ENCODE measurements around the gene GNAL.
"Not testable (repeated sequence)": the region's sequence is repeated elsewhere in the genome, so short reads cannot be mapped to it uniquely, and the experiment has no call there.

GNAL gene

DNA sequence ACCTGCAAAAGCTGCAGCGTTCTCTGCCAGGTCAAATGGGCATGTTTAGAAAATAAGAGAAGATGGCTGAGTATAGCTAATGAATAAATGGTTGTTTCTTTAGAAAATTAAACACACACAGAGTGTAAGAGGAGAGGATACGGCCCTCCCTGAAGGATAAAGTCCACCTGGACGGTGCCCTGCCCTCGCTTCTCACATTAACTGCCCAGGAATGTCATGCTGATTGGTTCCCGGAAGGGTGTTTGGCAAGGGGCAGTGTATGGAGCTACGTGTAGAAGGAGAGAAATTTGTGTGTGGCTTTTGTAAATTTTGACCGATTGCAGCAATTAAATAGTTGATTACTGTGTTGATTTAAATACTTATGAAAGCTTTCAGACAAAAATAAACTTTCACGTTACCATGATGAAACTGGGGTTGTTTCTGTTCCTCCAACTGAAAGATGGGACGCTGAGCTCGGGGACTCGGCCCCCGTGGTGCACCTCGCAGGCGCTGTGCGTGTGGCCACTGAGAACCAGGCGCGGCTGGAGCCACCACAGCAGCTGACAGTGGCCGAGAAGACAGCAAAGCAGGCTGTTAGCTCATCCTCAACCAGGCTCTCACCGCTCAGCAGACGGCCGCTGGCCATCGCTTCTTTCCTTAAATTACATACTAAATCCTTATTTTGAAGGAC is 196.3 kb downstream of the GNAL start:
- no peak for DNase-seq

DNA sequence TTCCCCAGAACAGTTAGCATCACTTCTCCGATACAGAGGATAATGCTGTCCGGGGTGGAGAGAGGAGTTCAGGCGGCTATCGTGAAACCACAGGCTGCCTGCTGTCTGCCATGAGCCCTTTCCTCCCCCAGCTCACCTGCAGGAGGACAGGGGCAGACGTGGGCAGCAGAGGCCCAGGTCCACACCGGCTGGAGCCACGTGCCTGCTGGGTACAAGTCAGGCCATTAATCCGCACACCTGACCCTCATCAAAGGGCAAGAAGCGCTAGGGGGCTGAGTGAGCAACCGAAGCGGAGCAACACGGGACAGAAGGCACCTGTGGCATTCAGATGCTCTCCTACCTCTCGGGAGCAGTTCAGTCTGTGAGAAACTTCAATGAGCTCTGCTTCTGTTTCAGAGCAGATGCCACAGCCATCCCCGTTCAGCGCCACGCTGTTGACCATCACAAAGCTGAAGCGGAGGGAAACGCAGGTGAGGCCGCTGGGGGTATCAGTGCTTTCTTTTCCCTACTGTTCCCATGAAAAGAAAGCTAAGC is 197.6 kb downstream of the GNAL start:
- no peak for DNase-seq

DNA sequence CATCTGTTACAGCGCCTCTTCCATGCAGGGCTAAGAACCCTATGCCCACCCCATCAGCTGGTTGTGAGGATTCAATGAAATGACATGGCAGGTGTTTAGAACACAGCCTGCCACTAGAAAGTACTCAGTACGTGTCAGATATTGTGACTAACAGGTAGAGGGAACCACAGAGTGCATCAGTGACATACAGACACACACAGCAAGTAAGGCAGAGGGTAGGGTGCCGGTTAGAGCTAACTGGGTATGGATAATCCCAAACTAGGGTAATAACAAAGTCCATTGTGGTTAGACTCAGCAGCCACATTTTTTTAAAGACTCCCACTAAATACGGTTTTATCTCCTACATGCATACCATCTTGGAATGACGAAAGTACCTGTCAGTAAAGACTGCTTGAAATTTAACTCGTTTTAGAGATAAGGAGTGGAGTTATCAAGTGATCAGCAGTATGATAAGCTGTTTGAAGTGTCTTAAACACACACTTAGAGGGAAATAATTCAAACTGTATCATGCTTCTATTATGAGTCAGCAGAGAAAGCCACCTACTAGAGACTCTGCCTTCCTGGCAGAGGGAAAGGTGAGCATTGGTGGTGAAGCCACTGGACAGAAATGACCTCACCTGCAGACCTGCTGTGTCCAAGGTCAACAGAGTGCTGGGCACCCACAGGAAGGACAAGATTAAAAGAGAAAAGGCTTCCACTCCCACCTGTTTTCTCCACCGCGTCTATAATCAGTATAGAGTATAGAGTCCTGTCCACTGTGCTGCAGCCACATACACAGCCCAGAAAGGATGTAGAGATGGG is 198.5 kb downstream of the GNAL start:
- DNase-seq = no peak

DNA sequence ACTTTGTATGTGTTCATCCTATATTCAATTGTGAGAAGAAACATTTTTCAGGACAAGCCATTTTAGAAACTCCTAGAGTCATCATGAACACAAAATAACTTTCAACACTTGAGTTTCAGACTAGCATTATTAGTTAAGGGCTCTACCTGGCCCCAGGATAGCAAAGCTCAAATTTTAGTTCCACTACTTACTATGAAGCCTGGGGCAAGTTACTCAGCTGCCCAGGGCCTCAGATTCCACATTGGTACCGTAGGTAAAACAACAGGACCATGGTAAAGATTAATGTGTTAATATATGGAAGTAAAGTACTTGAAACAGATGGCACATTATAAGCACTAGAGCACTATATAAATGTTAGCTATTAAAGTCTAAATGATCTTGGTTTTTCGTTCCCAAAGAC is 199.7 kb downstream of the GNAL start:
- no peak for DNase-seq

DNA sequence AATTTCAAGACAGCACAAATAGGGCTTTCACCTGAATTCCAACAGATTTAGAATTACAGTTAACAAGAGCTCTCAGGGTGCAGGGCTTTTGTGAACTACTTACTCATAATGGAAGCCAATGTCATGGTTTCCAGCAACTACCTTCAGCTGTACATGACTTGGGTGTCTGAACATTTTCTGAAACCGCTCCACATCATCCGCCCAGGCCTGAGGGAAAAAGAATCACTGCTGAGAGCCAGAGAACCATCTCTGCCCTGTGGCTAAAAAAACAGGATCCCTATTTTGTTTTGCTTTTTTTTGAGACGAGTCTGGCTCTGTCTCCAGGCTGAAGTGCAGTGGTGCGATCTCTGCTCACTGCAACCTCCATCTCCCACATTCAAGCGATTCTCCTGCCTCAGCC is 200.2 kb downstream of the GNAL start:
- no peak for DNase-seq

DNA sequence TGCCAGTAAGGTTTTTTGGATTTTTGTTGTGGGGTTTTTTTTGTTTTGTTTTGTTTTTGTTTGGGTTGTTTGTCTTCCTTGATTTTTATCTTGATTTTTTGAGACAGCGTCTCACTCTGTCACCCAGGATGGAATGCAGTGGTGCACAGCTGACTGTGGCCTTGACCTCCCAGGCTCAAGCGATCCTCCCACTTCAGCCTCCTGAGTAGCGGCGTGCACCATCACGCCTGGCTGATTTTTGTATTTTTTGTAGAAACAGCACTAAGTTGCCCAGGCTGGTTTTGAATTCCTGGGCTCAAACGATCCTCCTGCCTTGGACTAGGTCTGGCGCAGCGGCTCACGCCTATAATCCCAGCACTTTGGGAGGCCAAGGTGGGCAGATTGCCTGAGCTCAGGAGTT is 202.7 kb downstream of the GNAL start:
- no peak for DNase-seq

DNA sequence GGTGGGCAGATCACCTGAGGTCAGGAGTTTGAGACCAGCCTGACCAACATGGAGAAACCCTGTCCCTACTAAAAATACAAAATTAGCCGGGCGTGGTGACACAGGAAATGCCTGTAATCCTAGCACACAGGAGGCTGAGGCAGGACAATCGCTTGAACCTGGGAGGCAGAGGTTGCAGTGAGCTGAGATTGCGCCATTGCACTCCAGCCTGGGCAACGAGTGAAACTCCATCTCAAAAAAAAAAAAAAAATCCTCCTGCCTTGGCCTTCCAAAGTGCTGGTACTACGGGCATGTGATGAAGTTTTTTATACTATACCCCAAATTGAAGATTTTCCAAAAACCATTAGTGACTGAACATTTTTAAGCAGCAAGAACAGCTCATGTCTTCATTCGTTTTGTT is 203.4 kb downstream of the GNAL start:
- DNase-seq = not testable (repeated sequence)

DNA sequence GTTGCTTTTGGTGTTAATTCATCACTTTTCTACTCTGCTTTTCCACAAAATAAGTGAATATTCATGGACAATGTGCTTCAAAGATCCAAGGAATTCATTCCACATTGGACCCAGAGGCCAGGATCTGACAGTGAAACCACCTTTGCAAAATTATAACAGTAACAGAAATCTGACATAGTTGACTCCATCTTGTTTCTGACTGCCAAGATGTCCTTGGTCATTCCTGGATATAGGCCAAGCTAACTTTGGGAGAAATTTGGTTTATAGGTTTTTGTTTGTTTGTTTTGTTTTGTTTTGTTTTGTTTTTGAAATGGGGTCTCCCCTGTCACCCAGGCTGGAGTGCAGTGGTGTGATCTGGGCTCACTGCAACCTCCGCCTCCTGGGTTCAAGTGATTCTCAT is 208.7 kb downstream of the GNAL start:
- no peak for DNase-seq

DNA sequence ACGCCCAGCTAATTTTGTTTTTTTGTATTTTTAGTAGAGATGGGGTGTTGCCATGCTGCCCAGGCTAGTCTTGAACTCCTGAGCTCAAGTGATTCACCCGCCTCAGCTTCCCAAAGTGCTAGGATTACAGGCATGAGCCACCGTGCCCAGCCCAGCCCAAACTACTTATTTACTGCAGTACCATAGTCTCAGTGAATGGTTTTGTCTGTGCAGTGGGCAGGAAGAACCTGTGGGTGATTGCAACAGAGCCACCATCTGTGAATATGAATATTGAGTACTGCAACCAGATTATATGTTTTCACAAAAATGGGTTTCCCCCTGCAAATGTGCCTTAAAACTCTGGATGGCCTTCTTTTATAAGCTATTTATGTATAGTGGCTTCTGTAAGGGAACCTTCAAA is 210.0 kb downstream of the GNAL start:
- DNase-seq = no peak

DNA sequence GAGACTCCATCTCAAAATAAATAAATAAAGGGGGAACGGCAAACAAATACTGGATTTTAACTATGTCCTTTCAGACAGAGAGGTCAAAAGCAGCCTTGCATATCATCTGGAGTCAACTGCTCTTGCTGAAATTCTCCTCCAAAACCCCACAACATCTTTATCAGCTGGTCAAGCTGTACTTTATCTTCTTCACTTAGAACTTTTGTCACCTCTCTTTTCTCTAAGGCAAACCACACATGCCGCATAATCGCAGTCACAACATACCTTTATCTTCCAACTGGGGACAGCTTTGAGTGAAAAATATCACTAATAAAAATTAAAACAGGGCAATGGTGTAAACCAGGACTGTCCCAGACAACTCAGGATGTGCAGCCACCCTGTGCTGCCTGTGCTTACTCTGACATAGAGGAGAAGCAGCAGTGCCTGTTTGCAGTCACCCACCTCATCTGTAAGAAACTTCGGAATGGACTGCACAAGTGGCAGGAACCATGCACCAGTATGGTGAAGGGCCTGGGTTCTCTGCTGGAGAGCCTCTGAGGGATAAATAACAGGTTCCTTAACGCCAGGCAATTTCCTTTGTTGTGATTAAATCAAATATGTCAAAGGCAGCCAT is 212.9 kb downstream of the GNAL start:
- no peak for DNase-seq

DNA sequence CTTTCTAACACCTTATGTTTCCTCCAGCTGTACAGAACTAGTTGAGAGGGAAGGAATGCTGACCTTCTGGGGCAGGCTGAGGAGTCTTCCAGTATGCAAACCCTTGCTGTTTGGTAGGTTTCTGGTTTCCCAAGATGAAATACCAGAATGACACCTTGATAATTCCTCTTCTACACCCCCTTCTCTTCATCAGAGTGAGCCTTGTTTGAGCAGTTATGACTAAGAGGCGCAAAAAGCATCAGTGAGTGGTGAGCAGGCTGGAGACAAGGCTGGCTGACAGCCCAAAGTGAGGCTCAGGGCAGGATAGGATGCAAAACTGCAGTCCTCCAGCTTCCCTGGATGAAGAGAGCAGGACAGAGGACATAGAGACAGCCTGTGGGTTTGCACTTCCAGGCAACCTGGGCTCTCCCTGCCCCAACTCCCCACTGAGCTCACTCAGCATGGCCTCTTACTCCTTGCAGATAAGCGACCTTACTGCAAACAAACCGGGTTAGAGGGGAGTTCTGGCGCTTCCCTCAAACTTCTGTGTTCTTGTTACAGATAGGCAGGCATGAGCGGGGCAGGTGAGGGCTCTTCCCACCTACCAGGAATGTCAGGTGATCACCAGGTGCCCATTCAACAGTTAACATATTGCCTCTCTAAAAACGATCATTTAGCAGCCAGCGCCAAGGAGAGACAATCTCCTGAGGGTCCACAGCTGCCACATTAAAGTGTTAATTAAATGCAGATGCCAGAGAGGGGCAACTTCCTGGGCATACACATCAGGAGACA is 213.6 kb downstream of the GNAL start:
- no peak for DNase-seq

DNA sequence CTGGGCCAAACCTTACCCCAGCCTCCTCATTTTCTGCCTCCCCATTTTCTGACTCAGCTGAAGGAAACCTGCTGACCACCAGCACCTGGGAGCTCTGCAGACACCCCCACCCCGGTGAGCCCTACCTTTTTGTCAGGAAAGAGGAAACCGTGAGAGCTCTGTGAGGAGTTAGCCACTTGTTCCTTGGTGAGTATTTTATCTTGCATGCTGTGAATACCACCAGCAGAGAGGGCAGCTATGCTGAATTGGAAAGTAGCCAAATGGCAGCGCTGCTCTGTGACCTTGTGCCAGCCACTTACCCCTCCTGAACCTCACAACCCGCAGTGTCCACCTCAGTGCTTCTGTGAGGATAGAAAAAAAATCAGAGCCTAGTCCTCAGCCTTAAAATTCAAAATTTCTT is 216.5 kb downstream of the GNAL start:
- DNase-seq = no peak

DNA sequence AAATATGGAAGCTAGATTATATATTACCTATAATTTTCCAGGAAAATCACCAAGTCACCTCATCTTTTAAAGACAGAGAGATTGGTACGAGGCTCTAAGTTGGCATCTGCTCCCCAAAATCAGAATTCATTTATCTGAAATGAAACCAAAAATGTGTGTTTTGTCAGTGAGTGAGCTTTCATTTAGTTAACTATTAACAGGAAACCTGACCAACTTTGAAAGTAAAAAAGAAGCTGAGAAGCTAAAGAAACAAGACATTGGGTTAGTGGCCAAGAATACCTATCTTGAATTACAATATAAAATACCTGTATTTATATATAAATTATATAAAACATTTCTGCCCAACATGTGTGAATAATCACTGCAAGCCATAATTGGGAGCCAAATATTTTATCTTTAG is 217.1 kb downstream of the GNAL start:
- no peak for DNase-seq

DNA sequence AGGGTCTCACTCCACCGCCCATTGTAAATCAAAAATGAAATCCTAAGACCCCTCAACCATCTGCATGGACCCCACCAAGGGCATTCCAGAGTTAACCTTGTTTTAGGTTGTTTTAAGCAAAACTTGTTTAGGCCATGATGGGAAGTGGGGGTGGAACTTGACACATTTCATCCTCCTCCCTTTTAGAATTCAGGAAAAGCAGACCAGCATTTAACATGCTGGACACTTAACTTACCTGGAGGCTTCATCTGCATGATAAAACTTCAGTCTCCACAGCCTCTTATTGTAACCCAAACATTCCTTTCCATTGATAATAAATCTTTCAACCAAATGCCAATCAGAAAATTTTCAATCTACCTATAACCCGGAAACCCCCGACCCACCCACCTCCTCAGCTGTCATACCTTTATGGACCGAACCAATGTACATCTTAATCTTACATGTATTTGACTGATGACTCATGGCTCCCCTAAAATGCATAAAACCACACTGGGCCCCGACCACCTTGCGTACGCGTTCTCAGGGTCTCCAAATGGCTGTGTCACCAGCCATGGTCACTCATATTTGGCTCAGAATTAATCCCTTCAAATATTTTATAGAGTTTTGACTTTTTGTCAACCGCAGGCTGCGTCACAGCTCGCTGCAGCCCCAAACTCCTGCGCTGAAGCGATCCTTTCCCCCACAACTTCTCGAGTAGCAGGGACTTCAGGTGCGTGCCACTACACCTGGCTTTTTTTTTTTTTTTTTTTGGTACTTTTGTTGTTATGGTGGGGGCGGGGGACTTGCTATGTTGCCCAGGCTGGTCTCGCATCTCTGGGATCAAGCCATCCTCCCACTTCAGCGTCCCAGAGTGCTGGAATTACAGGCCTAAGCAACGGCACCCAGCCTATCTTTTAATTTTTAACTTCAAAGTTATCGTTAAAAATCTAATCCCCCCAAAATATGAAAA is 218.1 kb downstream of the GNAL start:
- no peak for DNase-seq

DNA sequence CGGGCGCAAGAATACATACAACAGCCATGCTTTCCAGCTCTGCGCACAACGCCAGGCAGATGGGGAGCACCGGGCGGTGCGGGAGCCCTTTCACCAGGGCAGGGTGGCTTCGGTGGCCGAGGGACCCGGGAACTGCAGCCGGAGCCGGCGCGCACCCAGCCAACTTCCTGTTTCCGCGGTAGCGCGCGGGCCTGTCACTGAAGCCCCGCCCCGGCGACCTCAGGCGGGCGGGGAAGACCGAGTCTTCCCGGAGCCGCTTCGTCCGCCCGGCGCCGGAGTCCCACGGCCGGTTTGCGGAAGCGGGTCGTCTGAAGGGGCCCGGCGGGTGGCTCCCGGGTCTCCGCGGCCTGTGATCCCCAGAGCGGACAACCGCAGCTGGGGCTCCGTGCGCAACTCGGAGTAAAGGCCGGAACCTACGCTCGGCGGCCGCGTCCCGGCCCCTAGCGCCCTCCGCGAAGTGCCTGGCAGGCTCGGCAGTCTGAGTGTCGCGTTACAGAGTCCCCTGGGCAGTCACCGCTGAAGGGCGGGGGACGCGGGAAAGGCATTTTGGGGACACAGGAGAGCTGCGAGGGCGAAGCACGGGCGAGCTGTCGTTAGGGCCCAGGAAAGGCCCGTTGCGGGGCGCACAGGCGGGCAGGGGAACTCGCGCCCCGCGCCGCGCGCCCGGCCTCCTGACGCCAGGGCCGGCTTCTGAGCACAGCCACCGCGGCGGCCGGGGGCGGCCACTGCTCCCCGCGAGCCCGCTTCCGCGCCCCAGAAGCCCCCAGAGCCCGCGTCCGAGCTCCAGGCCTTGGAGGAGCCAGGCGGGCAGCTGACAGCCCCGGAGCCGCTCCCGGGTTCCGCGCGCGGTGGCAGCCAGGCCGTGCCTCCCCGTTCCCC is 219.4 kb downstream of the GNAL start, which contains the start of gene MPPE1:
Gene MPPE1, minus strand, starts transcription at position 136 of the 879 bp plus-strand sequence. CDS start 11,053 bp downstream, outside the sequence.
- DNase-seq = peak; percentile 86

DNA sequence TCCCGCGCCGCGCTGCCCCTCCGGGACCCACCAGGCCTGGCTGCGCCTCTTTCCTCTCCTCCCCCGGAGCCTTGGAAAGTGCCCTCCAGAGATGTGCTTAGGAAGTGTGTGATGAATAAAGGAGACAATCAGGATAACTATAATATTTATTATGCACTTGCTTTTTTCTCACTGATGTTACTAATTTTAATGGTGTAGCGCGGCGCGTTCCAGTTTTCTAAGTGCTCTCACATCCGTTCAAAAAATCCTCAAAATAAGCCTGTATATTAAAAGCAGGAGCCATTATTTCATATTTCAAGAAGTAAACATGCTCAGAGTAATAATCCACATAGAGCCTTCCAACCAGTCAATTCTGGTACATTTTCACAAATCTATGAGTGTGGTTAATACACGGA is 220.0 kb downstream of the GNAL start:
- no peak for DNase-seq

DNA sequence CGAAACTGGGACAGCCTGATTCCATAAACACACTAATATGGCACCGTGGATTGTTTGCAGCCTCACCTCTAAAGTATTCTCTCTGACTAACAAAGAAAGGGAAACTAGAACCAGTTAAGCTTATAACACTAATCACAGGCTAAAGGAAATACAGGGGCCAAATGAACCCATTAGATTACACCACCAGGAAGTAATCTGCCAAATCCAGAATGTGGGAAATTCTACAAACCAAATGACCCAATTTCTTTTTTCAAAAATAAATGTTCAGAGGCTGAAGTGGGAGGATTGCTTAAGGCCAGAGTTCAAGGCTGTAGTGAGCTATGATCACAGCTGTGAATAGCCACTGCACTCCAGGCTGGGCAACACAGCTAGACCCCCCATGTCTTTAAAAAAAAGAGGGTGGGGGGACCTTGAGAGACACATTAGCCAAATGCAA is 220.5 kb downstream of the GNAL start:
- no peak for DNase-seq

DNA sequence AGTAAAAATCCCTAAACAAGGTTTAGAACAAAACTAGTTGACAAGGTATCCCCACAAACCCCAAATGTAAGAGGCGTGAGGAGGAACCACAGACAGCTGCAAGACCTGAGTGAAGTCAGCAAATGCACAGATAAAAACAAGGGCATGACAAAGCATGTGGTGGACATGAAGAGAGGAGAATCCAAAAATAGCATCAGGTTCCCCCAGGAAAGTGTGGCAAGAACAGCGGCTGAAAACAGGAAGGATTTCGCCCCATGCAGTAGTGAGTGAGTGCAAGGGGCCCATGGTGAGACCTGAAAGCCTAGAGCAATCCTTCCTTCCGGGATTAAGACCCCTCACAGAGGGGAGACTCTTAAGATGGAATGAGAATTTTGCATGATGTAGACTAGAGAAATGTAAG is 227.8 kb downstream of the GNAL start:
- DNase-seq = not testable (repeated sequence)

DNA sequence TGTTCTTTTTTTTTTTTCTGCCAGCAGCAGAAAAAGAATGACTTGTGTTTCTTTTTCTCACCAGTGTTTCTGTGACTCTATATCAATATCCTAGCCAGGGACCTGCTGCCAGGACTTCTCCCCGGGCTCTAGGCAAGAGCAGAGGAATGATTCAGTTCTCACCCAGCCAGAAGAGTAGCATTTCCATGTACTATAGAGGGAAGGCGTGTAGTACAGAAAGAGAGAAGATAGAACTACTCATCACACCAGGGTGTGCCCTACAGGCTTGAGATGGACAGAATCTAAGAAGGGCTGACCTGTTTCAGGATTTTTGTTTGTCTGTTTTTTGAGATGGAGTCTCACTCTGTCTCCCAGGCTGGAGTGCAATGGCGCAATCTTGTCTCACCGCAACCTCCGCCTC is 230.5 kb downstream of the GNAL start:
- DNase-seq = not testable (repeated sequence)

DNA sequence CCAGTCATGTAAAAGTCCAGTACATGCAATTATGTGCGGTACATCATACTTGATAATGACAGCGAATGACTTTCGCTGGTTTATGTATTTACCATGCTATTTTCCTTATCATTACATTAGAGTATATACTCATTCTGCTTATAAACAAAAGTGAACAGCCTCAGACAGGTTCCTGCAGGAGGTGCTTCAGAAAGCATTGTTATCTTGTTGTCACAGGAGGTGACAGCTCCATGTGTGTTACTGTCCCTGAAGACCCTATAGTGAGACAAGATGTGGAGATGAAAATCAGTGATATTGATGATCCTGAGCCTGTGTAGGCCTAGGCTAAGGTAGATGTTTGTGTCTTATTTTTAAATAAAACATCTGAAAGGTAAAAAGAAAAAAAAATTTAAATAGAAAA is 234.4 kb downstream of the GNAL start:
- no peak for DNase-seq
